HG02973 (cell line): ENCODE measurements around the gene ASTN2.
A peak's percentile ranks its signal among the peaks of the same experiment; 100 is the strongest.

Experiments
- ATAC-seq: cut with Tn5 transposase; IDR thresholded peaks from one replicate; pipeline ENCODE4 v1.9.1; 2021; ENCODE audit warnings: moderate library complexity; ENCODE audit not compliant: unreplicated experiment

Gene ASTN2

GRCh38 chr9:116980582-116981120 is 434.2 kb downstream of the ASTN2 start:
- no peak for ATAC-seq

- ATAC-seq, result no peak
These were observed 435.4 kb downstream of the ASTN2 start for GRCh38 chr9:116979456-116979855.

DNA sequence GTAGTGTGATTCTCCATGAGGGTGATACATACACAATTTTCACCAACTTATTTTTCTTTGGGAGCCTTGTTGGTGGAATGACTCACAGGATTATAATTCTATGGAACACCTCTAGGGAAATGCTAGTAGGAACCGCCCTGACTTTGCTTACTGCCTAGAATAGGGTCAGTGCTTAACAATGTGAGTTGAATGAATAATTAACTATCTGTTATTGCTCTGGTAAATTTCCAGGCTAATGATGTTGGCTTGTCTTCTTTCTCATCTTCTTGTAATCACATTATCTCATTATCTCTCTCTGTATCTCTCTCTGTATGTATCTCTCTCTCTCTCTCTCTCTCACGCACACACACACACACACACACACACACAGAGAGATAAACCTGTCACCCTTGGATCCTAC is 436.7 kb downstream of the ASTN2 start:
- no peak for ATAC-seq

GRCh38 chr9:116975126-116975525 is 439.7 kb downstream of the ASTN2 start:
- no peak for ATAC-seq

DNA sequence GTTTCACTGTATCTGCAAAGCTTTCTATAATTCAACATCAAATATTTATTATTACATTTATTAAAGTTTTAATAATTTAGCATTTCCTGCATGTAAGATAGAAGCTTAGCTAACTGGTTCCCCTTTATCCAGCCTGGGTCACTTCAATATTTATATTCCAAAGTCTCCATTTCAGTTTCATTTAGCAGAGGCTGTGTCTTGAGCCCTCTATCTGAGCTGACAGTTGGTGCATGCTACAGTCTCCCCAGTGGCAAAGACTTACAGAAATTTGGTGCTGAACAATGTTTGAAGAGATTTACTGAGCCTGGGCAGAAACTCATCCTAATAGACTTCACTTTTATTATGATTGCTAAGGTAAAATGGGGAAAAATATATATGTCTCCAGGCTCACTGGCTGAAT is 448.7 kb downstream of the ASTN2 start:
- ATAC-seq, result no peak

DNA sequence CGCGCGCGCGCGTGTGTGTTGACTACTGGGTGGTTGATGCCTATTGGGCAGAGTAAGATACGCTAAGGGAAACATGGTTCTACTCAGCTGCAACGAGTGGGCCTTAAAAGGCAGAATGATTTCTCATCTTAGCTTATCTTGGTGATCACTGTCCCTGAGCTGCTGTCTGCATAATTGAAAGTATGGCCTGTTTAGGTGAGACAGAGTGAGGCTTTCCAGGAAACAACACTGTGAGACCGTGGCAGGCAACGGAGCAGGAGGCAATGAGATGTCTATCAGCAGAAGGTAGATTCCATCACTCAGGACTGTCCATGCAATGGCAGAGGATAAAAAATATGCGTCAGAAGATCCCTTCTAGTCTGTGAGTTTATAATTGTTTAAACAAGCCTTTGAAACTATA is 450.6 kb downstream of the ASTN2 start:
- ATAC-seq, result no peak

GRCh38 chr9:116959809-116960208 is 455.0 kb downstream of the ASTN2 start:
- no peak for ATAC-seq

- no peak for ATAC-seq
These were observed 456.0 kb downstream of the ASTN2 start for GRCh38 chr9:116958881-116959280.

DNA sequence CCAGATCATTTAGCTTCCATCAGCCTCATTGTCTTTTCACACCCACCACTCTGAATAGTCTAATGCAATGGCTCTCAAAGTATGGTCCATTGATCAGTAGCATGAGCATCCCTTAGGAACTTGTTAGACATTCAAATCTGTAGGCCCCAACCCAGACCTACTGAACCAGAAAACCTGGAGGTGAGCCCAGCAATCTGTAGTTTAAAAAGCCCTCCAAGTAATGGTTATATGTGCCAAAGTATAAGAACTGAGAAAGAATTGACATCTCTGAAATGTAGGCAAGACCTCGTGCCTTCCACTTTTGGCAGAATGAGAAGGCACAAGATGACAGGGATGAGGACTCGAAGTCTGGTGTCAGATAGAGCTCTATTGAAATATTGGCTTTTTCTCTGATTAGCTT is 460.1 kb downstream of the ASTN2 start:
- ATAC-seq, result no peak

GRCh38 chr9:116953271-116953670 is 461.6 kb downstream of the ASTN2 start:
- ATAC-seq, result no peak

- no peak for ATAC-seq
These were observed 462.4 kb downstream of the ASTN2 start for GRCh38 chr9:116952436-116952810.

DNA sequence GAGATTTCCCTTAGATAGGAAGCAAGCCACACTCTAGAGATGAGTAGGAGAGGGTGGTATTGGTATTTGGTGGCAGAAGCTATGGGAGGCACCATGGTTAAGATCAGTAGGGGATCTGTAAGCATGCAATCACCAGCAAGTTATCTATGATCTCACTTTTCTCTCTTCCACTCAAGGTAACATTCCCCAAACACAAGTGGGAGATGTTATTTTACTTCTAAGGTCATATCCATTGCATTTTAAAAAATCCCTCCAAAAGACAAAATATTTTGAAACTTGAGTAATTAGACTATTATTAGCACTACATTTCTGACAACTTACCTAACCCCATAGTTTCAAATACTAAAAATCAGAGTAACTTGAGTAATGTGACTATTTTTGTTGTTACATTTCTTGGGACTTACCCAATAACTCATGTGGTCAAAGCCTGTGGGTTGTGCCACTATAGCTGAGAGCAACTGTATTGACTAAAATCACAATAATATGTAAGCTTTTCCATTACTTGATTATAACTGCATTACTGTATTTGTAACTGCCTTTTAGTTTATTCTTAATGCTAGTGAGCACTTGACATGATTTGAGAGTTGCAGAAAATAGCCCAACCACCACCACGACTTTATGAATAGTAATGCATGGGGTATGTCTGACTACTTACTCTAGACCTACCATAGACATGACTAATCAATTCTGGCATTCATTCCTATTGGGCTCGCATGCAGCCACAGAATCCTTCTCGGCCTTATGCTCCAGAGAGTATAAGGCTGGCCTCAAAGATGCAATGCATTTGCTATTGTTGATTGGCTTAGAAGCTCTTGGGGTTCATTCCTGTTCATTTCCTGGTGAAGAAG is 463.0 kb downstream of the ASTN2 start:
- ATAC-seq, result peak; percentile 77

DNA sequence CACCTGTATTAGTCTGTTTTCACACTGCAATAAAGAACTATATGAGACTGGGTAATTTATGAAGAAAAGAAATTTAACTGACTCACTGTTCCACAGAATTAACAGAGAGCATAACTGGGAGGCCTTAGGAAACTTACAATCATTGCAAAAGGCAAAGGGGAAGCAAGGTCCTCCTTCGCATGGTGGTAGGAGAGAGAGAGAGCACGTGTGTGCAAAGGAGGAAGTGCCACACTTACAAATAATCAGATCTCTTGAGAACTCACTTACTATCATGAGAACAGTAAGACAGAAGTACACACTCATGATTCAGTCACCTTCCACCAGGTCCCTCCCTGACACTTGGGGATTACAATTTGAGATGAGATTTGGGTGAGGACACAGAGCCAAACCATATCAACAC is 469.0 kb downstream of the ASTN2 start:
- ATAC-seq, result peak; percentile 45

DNA sequence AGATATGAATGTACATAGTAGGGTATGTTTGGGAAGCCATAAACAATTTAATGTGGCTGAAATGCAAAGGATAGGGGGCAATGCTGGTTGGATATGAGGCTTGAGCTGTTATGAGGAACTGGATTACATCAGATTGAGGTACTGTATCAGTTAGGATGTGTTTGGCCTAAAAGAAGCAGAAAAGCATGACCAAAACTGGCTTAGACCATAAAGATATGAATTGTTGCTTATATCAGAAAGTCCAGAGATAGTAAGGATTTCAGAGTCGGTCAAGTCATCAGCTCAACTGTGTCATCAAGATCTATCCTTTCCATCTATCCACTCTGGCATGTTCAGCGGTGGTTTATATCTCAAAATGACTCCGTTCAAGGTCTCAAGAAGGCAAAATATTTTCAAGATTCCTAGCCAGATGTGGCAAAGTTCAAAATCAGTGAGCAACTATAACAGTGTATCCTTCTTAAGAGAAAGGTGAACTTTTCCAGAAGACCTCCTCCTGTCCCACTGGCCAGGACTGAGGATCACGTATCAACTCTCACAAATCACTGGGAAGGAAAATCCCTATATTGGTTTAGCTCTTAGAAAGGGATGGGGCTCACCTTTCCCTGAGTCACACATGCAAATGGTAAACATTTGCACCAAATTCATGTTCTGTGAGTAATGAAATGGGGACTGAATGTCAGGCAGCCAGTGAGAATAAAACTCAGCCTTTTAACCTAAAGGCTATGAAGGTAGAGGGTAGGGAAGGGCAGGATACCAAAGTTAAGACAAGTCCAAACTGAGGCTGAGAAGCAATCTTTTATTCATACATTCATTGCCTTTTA is 469.9 kb downstream of the ASTN2 start:
- ATAC-seq, result no peak

DNA sequence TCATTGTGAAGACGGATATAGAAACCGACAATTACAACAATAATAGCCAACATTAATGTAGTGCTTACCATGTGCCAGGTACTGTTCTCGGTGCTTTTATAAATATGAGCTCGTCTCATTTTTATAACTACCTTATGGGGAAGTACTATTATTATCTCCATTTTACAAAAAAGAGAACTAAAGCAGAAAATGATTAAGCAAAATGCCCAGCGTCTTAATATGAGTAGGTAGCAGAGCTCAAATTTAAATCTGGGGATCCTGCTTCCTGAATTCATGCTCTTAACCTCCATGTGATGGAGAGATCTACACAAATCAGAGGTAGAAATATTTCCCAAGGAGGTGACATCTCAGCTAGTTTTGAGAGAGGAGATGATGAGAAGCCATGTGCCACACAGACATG is 470.9 kb downstream of the ASTN2 start:
- no peak for ATAC-seq

DNA sequence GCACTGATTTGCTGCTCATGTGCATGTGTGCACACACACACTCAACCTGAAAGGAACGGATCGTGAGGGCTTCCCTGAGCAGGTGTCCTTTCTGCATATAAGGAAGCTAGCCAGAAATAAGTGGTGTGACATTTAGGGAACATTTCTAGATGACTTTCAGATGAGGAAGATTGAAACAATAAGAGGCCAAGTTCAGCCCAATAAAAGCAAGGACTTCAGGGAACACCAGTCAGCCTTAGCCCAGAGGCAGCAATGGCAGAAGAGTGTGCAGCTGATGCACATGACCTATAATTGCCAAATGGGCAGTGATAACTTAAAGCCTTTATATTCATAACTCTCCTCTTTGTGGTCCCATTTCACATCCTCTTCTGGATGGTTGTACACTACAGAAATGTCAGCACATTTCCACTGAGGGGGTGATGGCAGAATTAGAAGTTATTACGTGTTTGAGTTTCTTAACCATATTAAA is 472.2 kb downstream of the ASTN2 start:
- ATAC-seq, result peak; percentile 61

- no peak for ATAC-seq
These were observed 473.6 kb downstream of the ASTN2 start for GRCh38 chr9:116941266-116941665.

DNA sequence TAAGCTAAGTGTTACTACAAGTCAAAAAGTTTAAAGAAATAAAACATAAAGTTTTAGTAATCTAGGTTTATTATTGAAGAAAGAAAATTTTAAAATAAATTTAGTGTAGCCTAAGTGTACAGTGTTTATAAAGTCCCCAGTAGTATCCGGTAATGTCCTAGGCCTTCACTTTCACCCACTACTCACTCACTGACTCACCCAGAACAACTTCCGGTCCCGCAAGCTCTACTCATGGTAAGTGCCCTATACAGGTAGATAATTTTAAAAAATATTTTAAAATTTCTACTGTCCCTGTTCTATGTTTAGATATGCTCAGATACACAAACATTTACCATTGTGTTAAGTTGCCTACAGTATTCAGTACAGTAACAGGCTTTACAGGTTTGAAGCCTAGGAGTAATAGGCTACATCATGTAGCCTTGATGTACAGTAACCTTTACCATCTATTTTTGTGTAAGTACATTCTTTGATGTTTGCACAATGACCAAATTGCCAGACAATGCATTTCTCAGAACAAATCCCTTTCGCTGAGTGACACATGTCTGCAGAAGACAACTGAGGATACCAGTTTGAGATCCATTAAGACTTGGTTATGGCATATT is 474.1 kb downstream of the ASTN2 start:
- no peak for ATAC-seq

DNA sequence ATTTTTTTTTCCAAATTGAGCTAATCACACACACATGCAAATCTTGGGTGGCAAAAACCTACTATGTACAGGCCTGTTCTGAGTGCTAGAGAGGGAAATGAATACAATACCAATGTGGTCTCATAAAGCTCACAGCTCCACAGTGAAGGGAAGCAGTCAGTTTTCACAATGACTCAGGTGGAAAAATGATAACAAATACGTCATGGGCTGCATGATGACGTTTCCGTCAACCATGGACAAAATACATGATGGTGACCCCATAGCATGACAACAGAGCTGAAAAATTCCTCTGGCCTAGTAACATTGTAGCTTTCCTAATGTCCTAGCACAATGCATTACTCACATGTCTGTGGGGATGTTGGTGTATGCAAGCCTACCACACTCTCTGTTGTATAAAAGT is 475.2 kb downstream of the ASTN2 start:
- ATAC-seq, result peak; percentile 66

GRCh38 chr9:116939161-116939560 is 475.7 kb downstream of the ASTN2 start:
- ATAC-seq, result no peak

DNA sequence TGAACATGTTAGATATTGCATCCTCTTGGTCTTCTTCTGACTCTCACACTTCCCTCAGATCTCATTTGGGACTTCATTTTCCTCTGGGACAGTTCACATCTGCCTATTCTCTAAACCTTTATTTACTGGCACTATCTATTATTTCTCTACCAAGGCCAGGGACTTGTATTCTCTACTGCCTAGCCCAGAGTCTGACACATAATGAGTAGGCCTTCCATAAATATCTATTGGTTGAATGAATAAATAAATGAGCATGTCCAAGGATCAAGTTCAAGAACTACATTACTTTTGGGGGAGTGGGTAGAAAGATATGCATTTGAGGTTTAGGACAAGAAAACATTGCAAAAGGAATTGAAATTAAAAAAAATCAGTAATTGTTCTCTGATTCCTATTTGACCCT is 477.5 kb downstream of the ASTN2 start:
- no peak for ATAC-seq
